Measurements from ENCODE around the gene ACOT8. TPM values are rescaled to one million over a fixed set of nuclear protein-coding genes. Genes with fewer than 3 reads are reported as not detected.

Gene ACOT8
- total and polyA plus RNA-seq, 9 of the 15 experiments (the other 6 are each of a cell fraction or from before 2014, with no cell fraction given), result 8.2 to 46.7 (median 20.7) TPM

DNA sequence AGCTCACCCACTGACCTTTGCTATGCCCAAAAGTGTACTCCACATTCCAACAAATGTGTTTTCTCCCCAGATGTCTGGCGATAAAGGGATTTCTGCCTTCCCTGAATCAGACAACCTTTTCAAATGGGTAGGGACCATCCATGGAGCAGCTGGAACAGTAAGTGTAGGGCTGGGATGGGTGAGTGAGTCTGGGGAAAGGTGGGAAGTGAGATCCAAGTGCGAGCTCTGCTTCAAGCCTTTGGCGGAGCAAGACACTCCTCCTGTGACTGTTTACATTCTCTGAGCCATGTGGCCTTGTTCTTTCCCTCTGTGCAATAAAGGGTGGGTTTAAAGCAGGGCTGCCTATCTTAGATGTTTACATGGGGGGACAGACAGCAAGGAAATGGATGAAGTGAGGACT is 42.9 kb downstream of the ACOT8 start (continued):
- TF ChIP-seq CBX5 (IDR thresholded peaks at IDR 0.05; ENCODE audit: borderline replicate concordance, low read depth) (no peak), TEAD2 (tag; IDR thresholded peaks at IDR 0.05) (no peak), ETV6 (IDR thresholded peaks at IDR 0.05; ENCODE audit: borderline replicate concordance in 1 of 2, low read depth in 2 of 2, low read length in 1 of 2) (no peak), ETV6 (CRISPR knock-in tag; IDR thresholded peaks at IDR 0.05; ENCODE audit: borderline replicate concordance) (no peak), PTRF (tag; IDR thresholded peaks at IDR 0.05) (no peak), KDM4B (IDR thresholded peaks at IDR 0.05; ENCODE audit: borderline replicate concordance in 2 of 2, low read depth in 1 of 2) (no peak), NCOA4 (IDR thresholded peaks at IDR 0.05; ENCODE audit: partially characterized antibody) (no peak), GATAD2B (IDR thresholded peaks at IDR 0.05; ENCODE audit: borderline replicate concordance) (no peak), LEF1 (IDR thresholded peaks at IDR 0.05) (no peak), RBM15 (IDR thresholded peaks at IDR 0.05; ENCODE audit: insufficient read depth, low read length) (no peak)
- TF ChIP-seq, protein P1, sequence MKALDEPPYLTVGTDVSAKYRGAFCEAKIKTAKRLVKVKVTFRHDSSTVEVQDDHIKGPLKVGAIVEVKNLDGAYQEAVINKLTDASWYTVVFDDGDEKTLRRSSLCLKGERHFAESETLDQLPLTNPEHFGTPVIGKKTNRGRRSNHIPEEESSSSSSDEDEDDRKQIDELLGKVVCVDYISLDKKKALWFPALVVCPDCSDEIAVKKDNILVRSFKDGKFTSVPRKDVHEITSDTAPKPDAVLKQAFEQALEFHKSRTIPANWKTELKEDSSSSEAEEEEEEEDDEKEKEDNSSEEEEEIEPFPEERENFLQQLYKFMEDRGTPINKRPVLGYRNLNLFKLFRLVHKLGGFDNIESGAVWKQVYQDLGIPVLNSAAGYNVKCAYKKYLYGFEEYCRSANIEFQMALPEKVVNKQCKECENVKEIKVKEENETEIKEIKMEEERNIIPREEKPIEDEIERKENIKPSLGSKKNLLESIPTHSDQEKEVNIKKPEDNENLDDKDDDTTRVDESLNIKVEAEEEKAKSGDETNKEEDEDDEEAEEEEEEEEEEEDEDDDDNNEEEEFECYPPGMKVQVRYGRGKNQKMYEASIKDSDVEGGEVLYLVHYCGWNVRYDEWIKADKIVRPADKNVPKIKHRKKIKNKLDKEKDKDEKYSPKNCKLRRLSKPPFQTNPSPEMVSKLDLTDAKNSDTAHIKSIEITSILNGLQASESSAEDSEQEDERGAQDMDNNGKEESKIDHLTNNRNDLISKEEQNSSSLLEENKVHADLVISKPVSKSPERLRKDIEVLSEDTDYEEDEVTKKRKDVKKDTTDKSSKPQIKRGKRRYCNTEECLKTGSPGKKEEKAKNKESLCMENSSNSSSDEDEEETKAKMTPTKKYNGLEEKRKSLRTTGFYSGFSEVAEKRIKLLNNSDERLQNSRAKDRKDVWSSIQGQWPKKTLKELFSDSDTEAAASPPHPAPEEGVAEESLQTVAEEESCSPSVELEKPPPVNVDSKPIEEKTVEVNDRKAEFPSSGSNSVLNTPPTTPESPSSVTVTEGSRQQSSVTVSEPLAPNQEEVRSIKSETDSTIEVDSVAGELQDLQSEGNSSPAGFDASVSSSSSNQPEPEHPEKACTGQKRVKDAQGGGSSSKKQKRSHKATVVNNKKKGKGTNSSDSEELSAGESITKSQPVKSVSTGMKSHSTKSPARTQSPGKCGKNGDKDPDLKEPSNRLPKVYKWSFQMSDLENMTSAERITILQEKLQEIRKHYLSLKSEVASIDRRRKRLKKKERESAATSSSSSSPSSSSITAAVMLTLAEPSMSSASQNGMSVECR (CRISPR knock-in tag; IDR thresholded peaks at IDR 0.05), result no peak

Data from K562 (cell line).